Coronary artery (tissue), 2 donors: Measurements from ENCODE around the gene BHLHE23.

ENCODE experiments used
- DNase-seq: peaks from one replicate; pipeline ENCODE4 v3.0.0-alpha.2; 2017; ENCODE audit warnings: low spot score
- H3K27ac ChIP-seq, 2 donors: fragments of 200-600 bp; sonication (generic); one replicate each; pipeline ENCODE4 v1.5.1; 2016 to 2019
- H3K4me3 ChIP-seq: fragments of 200-600 bp; sonication (generic); 2 replicates; pipeline ENCODE4 v1.5.1; 2016; ENCODE audit warnings: mild to moderate bottlenecking, moderate library complexity
- CTCF ChIP-seq: fragments of 200-600 bp; sonication (generic); IDR thresholded peaks from one replicate; pipeline ENCODE4 v1.5.1; 2019; ENCODE audit warnings: antibody characterized with exemption

The BHLHE23 gene

GRCh38 chr20:62986257-62986800 is 20.4 kb downstream of the BHLHE23 start:
- Histone ChIP-seq H3K4me3 (no peak overlapping the region), H3K27ac (no peak overlapping the region)
- TF ChIP-seq CTCF: no peak
- DNase-seq: no peak

GRCh38 chr20:62985444-62985778 is 21.4 kb downstream of the BHLHE23 start:
- DNase-seq: no peak
- no peak for TF ChIP-seq CTCF
- H3K4me3 ChIP-seq: no peak overlapping the region
- no peak overlapping the region for H3K27ac ChIP-seq

- no peak for DNase-seq
- H3K27ac ChIP-seq: no peak overlapping the region
- no peak for TF ChIP-seq CTCF
- no peak overlapping the region for H3K4me3 ChIP-seq
Observed at GRCh38 chr20:62984666-62985443, 21.9 kb downstream of the BHLHE23 start.

- TF ChIP-seq CTCF: no peak
- DNase-seq: no peak
- Histone ChIP-seq H3K4me3 (no peak overlapping the region), H3K27ac (no peak overlapping the region)
Observed at GRCh38 chr20:62983210-62983609, 23.6 kb downstream of the BHLHE23 start.

- no peak for DNase-seq
- no peak overlapping the region for H3K27ac ChIP-seq
- H3K4me3 ChIP-seq: no peak overlapping the region
- no peak for TF ChIP-seq CTCF
Observed at GRCh38 chr20:62982124-62983075, 24.4 kb downstream of the BHLHE23 start.

- no peak overlapping the region for H3K4me3 ChIP-seq
- TF ChIP-seq CTCF: no peak
- no peak overlapping the region for H3K27ac ChIP-seq
- no peak for DNase-seq
Observed at GRCh38 chr20:62980970-62981369, 25.8 kb downstream of the BHLHE23 start.
